Frontal cortex (tissue), 4 donors: ENCODE data around the gene ERVH48-1. TPM values are rescaled to one million over a fixed set of nuclear protein-coding genes. Genes with fewer than 3 reads are reported as not detected.
"Not testable (repeated sequence)": the region's sequence is repeated elsewhere in the genome, so short reads cannot be mapped to it uniquely, and the experiment has no call there.

Experiments used
- DNase-seq, 2 donors: peaks; one replicate each; pipeline ENCODE4 v3.0.0; 2012; ENCODE audit warnings: low spot score in 2 of 2
- FAIRE-seq: peaks from 2 replicates; lab custom pipeline; 2012; peaks lifted over from hg19 to GRCh38; lab: Jason Lieb, UNC
- total RNA-seq: library from RNA; depleted of rRNA; stranded (reverse); fragments of >200 nt; gene quantifications from one replicate; pipeline ENCODE4 v1.2.3, GENCODE V29; 2014
- donor health status: control.
- donor health status: control.
- donor health status: control.

The ERVH48-1 gene
- total RNA-seq, 1 donor from 2014 or later: not detected

DNA sequence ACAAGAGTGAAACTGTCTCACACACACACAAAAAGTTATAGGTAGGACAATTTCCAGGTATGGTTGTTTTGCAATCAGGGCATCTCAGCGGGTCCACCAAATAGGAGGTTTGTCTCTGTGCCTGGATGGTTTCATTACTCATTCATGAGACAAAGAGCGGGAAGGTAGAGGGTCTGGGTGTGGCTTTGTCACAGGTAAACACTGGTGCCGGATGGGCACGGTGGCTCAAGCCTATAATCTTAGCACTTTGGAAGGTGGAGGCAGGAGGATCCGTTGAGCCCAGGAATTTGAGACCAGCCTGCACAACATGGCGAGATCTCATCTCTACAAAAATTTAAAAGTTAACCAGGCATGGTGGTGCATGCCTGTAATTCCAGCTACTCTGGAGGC, 16.3 kb upstream of the ERVH48-1 start:
- FAIRE-seq: no peak
- DNase-seq: no peak

DNA sequence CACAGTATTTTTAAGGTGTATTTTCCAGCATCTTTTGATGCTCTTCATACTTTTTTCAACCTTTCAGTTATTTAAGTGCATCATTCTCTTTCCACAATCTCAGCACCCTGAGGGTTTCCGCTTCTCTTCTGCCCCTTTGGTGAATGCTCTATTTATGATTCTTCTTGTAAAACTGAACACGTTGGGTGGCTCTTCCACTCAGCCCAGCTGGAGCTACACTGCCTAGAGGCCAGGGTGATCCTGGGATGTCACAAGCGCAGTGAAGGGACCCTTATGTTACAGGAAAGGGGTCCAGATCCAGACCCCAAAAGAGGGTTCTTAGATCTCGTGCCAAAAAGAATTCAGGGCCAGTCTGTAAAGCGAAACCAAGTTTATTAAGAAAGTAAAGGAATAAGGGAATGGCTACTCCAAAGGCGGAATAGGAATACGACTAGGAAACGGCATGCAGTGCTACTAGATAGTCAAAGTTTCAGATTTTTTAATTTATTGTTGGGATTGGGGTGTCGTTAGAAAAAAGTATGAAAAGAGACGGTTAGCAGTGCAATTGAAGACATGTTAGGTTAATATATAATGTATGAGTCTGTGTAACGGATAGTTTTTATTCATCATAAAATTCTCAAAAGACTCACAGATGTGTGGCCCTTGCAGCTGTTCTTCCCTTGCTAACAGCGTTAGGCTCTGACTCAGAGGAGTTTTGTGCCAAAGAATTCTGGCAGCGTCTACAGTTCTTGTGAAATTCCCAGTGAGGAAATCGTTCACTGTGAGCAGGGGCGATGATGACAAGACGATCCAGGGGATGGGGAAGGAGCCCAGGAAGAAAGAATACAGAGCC, 14.4 kb upstream of the ERVH48-1 start:
- FAIRE-seq (no peak), DNase-seq (peak; percentile 40 to 69)

DNA sequence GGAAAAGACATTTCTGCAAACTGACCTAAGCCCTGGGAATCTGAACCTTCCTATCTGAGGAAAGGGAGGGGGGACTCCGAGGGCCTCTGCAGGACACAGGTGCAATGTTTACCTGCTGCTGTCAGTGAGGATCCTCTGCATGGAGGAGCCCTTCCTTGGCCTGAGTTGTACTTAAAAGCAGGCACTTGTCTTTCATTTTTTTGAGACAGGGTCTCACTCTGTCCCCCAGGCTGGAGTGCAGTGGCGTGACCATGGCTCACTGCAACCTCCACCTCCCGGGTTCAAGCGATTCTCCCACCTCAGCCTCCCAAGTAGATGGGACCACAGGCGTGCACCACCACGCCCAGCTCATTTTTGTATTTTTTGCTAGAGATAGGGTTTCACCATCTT, 13.2 kb upstream of the ERVH48-1 start:
- FAIRE-seq: not testable (repeated sequence)

DNA sequence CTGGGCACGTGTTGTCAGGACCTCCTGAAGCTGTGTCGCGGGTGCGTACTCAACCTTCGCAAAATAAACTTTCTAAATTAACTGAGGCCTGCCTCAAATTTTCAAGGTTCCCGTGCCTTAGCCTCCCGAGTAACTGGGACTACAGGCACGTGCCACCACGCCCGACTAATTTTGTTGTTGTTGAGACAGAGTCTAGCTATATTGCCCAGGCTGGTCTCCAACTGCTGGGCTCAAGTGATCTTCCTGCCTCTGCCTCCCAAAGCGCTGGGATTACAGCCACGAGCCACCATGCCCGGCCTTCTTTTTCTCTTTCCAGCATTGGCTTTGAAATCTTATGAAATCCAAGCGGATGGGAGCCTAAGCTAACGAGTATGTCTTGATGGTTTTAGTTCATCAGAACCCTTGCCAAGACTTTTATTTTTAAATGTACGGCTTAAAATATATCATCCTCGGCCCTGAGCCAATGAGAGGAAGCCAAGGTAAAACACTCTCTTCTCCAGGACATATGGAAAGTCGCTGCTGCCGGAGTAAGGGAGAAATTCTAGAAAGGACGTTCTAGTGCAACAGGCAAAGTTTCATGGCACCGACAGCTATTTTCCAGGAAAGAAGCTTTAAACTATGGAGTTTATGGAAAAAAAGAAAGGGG, 12.7 kb upstream of the ERVH48-1 start:
- DNase-seq (no peak), FAIRE-seq (no peak)

More for the DNA sequence above, 13.2 kb upstream of the ERVH48-1 start:
- DNase-seq: not testable (repeated sequence)

DNA sequence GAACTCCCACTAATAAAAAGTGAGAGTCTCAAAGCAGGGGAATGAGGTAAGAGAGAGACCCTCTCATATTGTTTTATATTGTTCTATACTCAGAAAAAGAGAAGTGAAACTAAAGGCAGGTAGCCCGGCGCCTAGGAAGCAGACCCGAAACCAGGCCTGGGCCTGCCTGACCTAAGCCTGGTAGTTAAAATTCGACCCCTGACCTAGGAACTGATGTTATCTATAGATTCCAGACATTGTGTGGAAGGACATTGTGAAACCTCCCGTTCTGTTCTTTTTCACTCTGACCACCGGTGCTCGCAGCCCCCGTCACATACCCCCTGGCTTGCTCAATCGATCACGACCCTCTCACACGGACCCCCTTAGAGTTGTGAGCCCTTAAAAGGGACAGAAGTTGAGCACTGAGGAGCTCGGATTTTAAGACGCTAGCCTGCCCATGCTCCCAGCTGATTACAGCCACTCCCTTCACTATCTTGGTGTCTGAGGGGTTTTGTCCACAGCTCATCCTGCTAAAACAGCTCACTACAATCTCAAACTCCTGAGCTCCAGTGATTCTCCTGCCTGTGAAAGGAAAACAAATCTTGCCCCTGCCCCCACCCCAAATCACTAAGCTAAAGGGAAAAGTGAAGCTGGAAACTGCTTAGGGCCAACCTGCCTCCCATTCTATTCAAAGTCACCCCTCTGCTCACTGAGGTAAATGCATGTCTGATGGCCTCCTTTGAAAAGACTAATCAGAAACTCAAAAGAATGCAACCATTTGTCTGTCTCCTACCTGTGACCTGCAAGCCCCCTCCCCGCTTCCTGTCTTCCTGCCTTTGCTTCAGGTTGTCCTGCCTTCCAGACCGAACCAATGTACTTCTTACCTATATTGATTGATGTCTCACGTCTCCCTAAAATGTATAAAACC, 11.9 kb upstream of the ERVH48-1 start:
- not testable (repeated sequence) for FAIRE-seq, DNase-seq

DNA sequence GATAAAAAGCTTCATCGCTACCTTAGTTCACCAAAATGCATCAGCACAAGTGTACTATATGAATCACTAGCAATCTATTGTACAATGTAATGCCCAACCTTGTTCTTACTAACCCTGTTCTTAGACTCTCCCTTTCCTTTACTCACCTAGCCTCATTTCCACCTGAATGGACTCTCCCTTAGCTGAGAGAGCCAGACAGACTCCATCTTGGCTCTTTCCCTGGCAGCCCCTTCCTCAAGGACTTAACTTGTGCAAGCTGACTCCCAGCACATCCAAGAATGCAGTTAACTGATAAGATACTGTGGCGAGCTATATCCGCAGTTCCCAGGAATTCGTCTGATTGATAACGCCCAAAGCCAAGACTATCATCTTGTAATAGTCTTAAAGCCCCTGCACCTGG, 10.9 kb upstream of the ERVH48-1 start:
- not testable (repeated sequence) for FAIRE-seq, DNase-seq

DNA sequence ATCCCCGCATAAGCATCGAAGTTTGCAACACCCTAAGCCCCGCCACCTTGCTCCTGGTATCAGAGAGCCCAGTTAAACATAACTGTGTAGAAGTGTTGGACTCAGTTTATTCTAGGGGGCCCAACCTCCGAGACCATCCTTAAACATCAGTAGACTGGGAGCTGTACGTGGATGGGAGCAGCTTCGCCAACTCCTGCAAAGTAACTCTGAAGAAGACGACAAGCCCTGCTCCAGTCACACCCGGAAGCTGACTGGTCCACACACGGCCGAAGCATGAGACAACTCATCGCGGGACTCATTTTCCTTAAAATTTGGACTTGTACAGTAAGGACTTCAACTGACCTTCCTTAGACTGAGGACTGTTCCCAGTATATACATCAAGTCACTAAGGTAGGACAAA, 8.5 kb upstream of the ERVH48-1 start:
- FAIRE-seq, DNase-seq: not testable (repeated sequence)

DNA sequence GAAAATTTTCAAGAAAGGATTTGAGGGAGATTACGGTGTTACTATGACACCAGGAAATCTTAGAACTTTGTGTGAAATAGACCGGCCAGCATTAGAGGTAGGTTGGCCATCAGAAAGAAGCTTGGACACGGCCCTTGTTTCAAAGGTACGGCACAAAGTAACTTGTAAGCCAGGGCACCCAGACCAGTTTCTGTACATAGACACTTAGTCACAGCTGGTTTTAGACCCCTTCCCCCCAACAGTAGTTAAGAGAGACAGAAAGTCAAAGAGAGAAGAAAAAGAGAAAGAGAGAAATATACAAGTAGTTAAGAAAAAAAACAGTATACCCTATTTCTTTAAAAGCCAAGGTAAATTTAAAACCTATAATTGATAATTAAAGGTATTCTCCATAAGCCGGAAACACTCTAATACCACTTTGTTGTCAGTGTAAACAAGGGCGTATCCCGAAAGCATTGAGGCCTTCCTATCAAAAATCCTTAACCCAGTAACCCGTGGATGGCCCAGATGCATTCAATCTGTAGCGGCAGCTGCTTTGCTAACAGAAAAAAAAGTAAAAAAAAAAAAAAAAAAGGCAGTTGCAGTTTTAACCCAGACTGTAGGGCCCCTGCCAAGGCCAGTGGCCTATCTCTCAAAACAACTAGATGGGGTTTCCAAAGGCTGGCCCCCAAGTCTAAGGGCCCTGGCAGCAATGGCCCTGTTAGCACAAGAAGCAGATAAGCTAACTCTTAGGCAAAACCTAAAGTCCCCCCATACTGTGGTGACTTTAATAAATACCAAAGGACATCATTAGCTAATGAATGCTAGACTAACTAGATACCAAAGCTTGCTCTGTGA, 7.9 kb upstream of the ERVH48-1 start:
- not testable (repeated sequence) for DNase-seq, FAIRE-seq

DNA sequence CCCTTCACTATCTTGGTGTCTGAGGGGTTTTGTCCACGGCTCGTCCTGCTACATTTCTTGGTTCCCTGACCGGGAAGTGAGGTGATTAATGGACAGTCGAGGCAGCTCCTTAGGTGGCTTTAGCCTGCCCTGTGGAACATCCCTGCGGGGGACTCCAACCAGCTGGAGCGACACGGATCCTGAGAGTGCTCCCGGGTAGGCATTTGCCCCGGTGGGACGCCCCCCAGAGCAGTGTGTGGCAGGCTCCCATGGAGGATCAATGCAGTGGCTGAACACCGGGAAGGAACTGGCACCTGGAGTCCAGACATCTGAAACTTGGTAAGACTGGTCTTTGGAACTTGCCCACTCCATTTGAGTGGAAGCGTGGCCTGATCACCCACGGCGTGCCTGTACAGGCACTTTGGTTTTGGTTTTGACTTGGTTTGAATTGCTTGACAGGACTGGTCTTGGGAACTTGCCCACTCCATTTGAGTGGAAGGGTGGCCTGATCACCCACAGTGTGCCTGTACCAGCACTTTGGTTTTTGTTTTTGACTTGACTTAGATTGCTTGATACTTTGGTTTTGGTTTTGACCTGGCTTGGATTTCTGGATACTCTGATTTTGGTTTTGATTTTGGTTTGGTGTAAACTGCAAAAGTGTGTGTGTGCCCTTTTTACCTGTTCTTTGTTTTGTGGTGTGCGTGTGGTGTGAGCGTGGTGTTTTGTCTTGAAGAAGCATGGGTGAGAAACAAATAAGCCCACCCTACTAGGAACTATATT, 7.1 kb upstream of the ERVH48-1 start:
- not testable (repeated sequence) for DNase-seq, FAIRE-seq

DNA sequence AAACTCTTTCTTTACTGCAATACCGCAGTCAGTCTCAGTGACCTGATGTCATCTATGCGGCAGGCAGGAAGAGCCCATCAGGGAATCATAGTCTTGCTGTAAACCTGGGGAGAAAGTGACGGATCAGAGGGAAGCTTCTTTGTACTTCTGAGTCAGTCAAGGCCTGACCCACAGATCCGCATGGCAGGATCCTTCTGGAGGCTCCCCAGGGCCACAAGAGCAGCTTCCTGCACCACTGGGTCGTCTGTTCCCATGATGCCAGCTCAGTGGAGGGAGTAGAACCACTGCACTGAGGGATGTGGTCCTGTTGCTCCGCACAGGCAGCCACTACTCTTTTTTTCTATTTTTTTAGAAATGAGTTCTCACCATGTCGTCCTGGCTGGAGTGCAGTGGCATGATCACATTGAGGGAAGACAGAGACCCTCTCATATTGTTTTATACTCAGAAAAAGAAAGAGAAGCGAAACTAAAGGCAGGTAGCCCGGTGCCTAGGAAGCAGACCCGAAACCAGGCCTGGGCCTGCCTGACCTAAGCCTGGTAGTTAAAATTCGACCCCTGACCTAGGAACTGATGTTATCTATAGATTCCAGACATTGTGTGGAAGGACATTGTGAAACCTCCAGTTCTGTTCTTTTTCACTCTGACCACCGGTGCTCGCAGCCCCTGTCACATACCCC, 6.3 kb upstream of the ERVH48-1 start:
- DNase-seq (no peak), FAIRE-seq (no peak)

DNA sequence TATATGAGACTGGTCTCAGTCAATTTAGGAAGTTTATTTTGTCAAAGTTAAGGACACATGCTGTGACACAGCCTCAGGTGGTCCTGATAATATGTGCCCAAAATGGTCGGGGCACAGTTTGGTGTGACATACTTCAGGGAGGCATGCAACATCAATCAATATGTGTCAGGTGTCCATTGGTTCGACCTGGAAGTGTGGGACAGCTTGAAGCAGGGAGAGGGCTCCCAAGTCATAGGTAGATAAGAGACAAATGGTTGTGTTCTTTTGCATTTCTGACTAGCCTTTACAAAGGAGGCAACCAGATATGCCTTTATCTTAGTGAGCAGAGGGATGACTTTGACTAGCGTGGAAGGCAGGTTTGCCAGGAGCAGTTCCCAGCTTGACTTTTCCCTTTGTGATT, 4.5 kb upstream of the ERVH48-1 start:
- FAIRE-seq (no peak), DNase-seq (no peak)

DNA sequence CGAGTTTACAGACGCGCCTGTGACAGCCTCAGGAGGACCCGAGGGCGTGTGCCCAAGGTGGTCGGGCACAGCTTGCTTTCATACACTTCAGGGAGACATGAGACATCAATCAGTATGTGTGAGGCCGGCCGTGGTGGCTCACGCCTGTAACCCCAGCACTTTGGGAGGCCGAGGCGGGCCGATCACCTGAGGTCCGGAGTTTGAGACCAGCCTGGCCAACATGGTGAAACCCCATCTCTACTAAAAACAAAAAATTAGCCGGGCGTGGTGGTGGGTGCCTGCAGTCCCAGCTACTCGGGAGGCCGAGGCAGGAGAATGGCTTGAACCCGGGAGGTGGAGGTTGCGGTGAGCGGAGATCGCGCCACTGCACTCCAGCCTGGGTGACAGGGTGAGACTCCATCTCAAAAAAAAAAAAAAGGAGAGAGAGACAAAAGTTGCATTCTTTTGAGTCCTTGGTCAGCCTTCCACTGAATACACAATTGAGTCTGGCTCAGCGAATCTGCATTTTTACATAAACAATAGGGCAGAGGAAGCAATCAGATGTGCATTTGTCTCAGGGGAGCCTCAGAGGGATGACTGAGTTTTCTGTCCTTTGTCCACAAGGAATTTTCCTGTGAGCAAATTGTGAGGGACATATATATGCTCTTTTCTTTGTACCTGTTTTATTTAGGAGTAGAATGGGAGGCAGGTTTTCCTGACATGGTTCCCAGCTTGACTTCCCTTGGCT, 2.2 kb upstream of the ERVH48-1 start:
- DNase-seq, FAIRE-seq: not testable (repeated sequence)

DNA sequence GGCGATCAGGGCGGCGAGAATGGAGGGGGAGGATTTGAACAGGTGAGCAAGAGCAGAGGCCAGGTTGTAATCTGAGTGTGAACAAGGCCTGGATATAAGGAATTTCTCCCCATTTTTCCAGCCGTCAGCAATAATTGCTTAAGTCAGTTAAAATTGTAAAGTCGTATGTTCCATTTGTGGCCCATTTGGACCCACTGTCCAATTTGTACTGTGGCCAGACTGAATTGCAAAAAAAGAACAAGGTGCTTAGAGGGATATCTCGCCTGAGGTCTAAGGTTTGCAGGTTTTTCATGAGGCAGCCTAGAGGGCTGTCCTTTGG, 1.0 kb downstream of the ERVH48-1 start:
- DNase-seq (no peak), FAIRE-seq (no peak)

DNA sequence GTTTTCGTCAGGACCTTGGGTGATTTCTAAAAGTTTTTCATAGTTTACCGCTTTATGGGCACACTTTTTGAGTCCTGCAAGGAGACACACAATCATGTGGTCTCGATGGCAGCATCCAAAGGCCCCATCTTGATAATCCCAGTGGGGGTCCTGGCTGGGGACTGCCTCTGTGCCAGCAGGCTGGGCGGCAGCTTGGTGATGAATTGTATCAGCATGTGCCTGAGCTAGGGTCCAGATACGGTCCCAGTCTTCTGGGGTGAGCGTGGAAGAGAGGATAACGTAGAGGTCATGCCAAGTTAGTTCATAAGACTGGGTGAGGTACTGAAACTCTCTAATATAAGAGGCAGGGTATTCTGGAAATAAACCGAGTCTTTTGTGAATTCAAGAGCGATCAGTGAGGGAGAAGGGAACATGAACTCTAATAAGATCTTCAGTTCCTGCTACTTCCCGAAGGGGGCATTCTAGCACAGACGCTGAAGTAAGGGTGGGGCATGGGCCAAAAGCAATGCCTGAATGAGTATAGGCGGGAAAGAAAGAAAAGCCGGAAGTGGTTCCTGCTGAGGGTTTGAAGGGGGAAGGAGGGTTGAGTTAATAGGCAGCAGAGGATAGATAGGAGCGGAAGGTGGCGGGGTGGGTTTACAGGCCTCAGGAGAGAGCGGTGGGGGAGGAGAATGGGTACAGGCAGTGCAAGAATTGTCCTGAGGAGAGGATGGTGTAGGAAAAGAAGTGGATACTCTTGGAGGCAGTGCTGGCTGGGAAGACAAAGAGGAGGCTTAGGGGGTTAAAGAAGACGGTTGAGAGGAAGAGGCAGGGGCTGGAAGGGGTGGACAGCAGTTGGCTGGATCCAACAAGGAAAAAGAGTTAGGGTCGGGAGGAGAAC, 1.6 kb downstream of the ERVH48-1 start:
- FAIRE-seq: no peak
- peak; percentile 46 to 76 for DNase-seq

DNA sequence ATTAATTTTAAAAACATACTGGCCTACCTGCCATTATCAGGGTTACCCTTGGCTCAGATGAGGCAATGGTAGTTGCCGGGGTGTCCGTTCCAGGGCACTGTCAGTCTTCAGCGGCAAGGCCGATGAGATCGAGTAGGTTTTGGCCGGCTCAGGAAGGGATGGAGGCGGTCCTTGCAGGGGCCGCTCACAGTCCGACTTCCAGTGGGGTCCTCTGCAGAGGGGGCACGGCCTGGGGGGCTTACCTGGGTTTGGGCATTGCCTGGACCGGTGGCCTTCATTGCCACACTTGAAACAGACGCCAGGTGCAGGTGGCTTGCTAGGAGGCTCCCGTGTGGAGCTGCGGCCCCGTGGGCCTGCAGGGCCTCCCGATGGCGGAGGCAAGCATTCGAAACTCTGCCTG, 2.5 kb downstream of the ERVH48-1 start:
- FAIRE-seq (no peak), DNase-seq (no peak)

DNA sequence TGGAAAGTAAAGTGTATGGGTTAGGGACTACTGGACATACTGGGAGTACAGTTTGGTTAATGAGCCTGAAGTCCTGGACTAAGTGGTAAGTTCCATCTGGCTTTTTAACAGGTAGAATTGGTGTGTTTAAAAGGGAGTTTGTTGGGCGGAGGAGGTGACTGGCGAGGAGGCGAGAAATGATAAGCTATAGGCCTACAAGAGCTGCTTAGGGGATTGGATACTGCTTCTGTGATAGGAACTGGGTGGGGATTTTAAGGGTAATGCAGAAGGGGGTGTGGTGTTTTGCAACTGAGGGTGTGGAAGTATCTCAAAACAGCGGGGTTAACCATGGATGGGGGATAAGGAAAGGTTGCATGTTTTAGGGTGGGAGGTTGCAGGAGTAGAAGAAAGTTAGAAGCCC, 3.5 kb downstream of the ERVH48-1 start:
- no peak for DNase-seq
- no peak for FAIRE-seq

DNA sequence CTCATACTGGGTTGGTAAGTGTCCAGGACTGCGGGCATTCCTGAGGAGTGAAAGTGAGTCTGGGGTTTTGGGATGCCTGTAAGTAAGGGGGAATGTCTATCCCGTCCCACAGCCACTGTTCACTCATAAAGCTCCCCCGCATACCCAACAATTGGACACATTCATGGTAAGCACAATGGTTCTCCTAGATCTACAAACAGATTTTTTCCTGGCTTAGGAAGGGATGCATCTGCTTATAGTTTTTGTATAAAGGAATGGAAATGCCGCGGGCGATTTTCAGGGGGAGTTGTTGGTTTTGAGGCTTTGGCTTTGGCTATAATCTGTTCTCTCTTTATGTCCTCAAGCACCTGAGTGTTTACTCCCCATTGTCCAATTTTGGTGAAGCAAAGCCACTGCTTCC, 7.1 kb downstream of the ERVH48-1 start:
- no peak for FAIRE-seq

More for the DNA sequence above, 7.1 kb downstream of the ERVH48-1 start:
- no peak for DNase-seq
